Neural progenitor cell (in vitro differentiated cells): ENCODE results near the gene EIF1B. TPM values are rescaled to one million over a fixed set of nuclear protein-coding genes. Genes with fewer than 3 reads are reported as not detected.
A peak's percentile ranks its signal among the peaks of the same experiment; 100 is the strongest.

Source experiments
- DNase-seq: peaks from one replicate; pipeline ENCODE4 v3.0.0-alpha.2; 2016; ENCODE audit warnings: low spot score
- H2AFZ ChIP-seq: fragments of 200-600 bp; sonication (generic); replicated peaks from 2 replicates; pipeline ENCODE4 v1.6.1; 2016; ENCODE audit warnings: antibody characterized with exemption
- H3F3A ChIP-seq: fragments of 200-600 bp; sonication (generic); 2 replicates; pipeline ENCODE4 v1.6.1; 2016; ENCODE audit warnings: antibody characterized with exemption, low read depth
- H3K27ac ChIP-seq: fragments of 200-600 bp; sonication (generic); 2 replicates; pipeline ENCODE4 v1.5.1; 2016; ENCODE audit warnings: mild to moderate bottlenecking
- H3K27me3 ChIP-seq: fragments of 200-600 bp; sonication (generic); 2 replicates; pipeline ENCODE4 v1.6.1; 2016; ENCODE audit warnings: mild to moderate bottlenecking, moderate library complexity
- H3K36me3 ChIP-seq: fragments of 200-600 bp; sonication (generic); 2 replicates; pipeline ENCODE4 v1.5.1; 2016
- H3K4me1 ChIP-seq: fragments of 200-600 bp; sonication (generic); 2 replicates; pipeline ENCODE4 v1.6.1; 2016; ENCODE audit warnings: mixed run types
- H3K4me2 ChIP-seq: fragments of 200-600 bp; sonication (generic); 2 replicates; pipeline ENCODE4 v1.6.1; 2016
- H3K4me3 ChIP-seq: fragments of 200-600 bp; sonication (generic); 2 replicates; pipeline ENCODE4 v1.5.1; 2016
- H3K79me2 ChIP-seq: fragments of 200-600 bp; sonication (generic); 2 replicates; pipeline ENCODE4 v1.6.1; 2016; ENCODE audit warnings: low read depth
- H3K9ac ChIP-seq: fragments of 200-600 bp; sonication (generic); 2 replicates; pipeline ENCODE4 v1.6.1; 2016
- H3K9me3 ChIP-seq: fragments of 200-600 bp; sonication (generic); 2 replicates; pipeline ENCODE4 v1.5.1; 2016; ENCODE audit warnings: low read depth
- H4K20me1 ChIP-seq: fragments of 200-600 bp; sonication (generic); 2 replicates; pipeline ENCODE4 v1.6.1; 2016; ENCODE audit warnings: low read depth
- H3K27ac Mint-ChIP-seq: 3 replicates; pipeline ENCODE4 v1.8.0; 2021; ENCODE audit warnings: mixed read lengths
- H3K27me3 Mint-ChIP-seq: 2 replicates; pipeline ENCODE4 v1.8.0; 2022; ENCODE audit warnings: low read depth, mild to moderate bottlenecking, inconsistent platforms, moderate library complexity, mixed read lengths; ENCODE audit not compliant: insufficient read depth
- H3K36me3 Mint-ChIP-seq: 3 replicates; pipeline ENCODE4 v1.8.0; 2021; ENCODE audit warnings: mixed read lengths
- H3K4me1 Mint-ChIP-seq: 3 replicates; pipeline ENCODE4 v1.8.0; 2021; ENCODE audit warnings: mixed read lengths
- H3K4me3 Mint-ChIP-seq: 3 replicates; pipeline ENCODE4 v1.8.0; 2021; ENCODE audit warnings: mild to moderate bottlenecking, moderate library complexity, mixed read lengths
- H3K9me3 Mint-ChIP-seq: 3 replicates; pipeline ENCODE4 v1.8.0; 2020; ENCODE audit warnings: mixed read lengths
- CTCF ChIP-seq: fragments of 200-600 bp; sonication (generic); IDR thresholded peaks from 2 replicates; pipeline ENCODE4 v1.5.1; 2017; ENCODE audit warnings: antibody characterized with exemption, mild to moderate bottlenecking
- EZH2 ChIP-seq: fragments of 200-600 bp; sonication (generic); IDR thresholded peaks from 2 replicates; pipeline ENCODE4 v1.6.1; 2017; ENCODE audit warnings: antibody characterized with exemption, mild to moderate bottlenecking, moderate library complexity
- EZH2phosphoT487 ChIP-seq: fragments of 200-600 bp; sonication (generic); IDR thresholded peaks from 2 replicates; pipeline ENCODE4 v1.6.1; 2017; ENCODE audit warnings: antibody characterized with exemption
- total RNA-seq: library from RNA; depleted of rRNA; stranded (reverse); fragments of >200 nt; gene quantifications from 2 replicates; pipeline ENCODE4 v1.2.3, GENCODE V29; 2015; ENCODE audit warnings: low replicate concordance

The EIF1B gene
- total RNA-seq, 1 donor from 2014 or later, result 45.3 TPM

- H3K27me3 ChIP-seq, result no peaks in the 10 kb centered on the region
- no peaks in the 10 kb centered on the region for H3K9me3 ChIP-seq
- peaks cover 17% of the 10 kb centered on the region for H3K4me1 ChIP-seq
- no peaks in the 10 kb centered on the region for H4K20me1 ChIP-seq
- Mint-ChIP-seq H3K4me3 (no peak overlapping the region), H3K36me3 (peaks cover 19% of the 10 kb centered on the region), H3K27ac (no peak overlapping the region), H3K27me3 (peaks cover 3% of the 10 kb centered on the region), H3K4me1 (peaks cover 17% of the 10 kb centered on the region), H3K9me3 (no peaks in the 10 kb centered on the region)
- no peak overlapping the region for H3K27ac ChIP-seq
- no peak for DNase-seq
- H3F3A ChIP-seq, result peaks cover 26% of the 10 kb centered on the region
- H3K9ac ChIP-seq, result no peak overlapping the region
- H2AFZ ChIP-seq, result no peak overlapping the region
- peaks cover 28% of the 10 kb centered on the region for H3K79me2 ChIP-seq
- H3K4me3 ChIP-seq, result no peak overlapping the region
- no peak overlapping the region for H3K4me2 ChIP-seq
- TF ChIP-seq CTCF (no peak), EZH2 (no peak), EZH2phosphoT487 (no peak)
- peaks cover 18% of the 10 kb centered on the region for H3K36me3 ChIP-seq
These were observed 3.2 kb downstream of the EIF1B start for GRCh38 chr3:40312661-40313226.

- Mint-ChIP-seq H3K4me3 (no peak overlapping the region), H3K27ac (no peak overlapping the region), H3K27me3 (peaks cover 3% of the 10 kb centered on the region), H3K36me3 (peaks cover 19% of the 10 kb centered on the region), H3K4me1 (peaks cover 12% of the 10 kb centered on the region), H3K9me3 (no peaks in the 10 kb centered on the region)
- peaks cover 28% of the 10 kb centered on the region for H3K79me2 ChIP-seq
- peaks cover 26% of the 10 kb centered on the region for H3F3A ChIP-seq
- DNase-seq, result no peak
- H3K4me2 ChIP-seq, result no peak overlapping the region
- no peaks in the 10 kb centered on the region for H4K20me1 ChIP-seq
- peaks cover 18% of the 10 kb centered on the region for H3K36me3 ChIP-seq
- no peak for TF ChIP-seq CTCF
- TF ChIP-seq EZH2, result no peak
- no peak for TF ChIP-seq EZH2phosphoT487
- H3K9me3 ChIP-seq, result no peaks in the 10 kb centered on the region
- no peak overlapping the region for H3K9ac ChIP-seq
- H3K4me1 ChIP-seq, result peaks cover 13% of the 10 kb centered on the region
- peak overlapping the region; percentile 34 for H3K27ac ChIP-seq
- H2AFZ ChIP-seq, result no peak overlapping the region
- H3K27me3 ChIP-seq, result no peaks in the 10 kb centered on the region
- H3K4me3 ChIP-seq, result no peak overlapping the region
These were observed 4.7 kb downstream of the EIF1B start for GRCh38 chr3:40313975-40314860.

GRCh38 chr3:40317061-40317855 is 7.8 kb downstream of the EIF1B start:
- H3K9ac ChIP-seq, result no peak overlapping the region
- Mint-ChIP-seq H3K4me3 (no peak overlapping the region), H3K36me3 (peaks cover 7% of the 10 kb centered on the region)

More at GRCh38 chr3:40317061-40317855, 7.8 kb downstream of the EIF1B start:
- Histone ChIP-seq H2AFZ (no peak overlapping the region), H3K4me1 (no peaks in the 10 kb centered on the region), H3K27me3 (no peaks in the 10 kb centered on the region), H3F3A (peaks cover 18% of the 10 kb centered on the region), H3K4me2 (no peak overlapping the region), H3K36me3 (peaks cover 4% of the 10 kb centered on the region), H3K79me2 (peaks cover 2% of the 10 kb centered on the region), H4K20me1 (no peaks in the 10 kb centered on the region), H3K27ac (no peak overlapping the region), H3K9me3 (no peaks in the 10 kb centered on the region), H3K4me3 (no peak overlapping the region)
- Mint-ChIP-seq H3K4me1 (no peaks in the 10 kb centered on the region), H3K27me3 (no peaks in the 10 kb centered on the region), H3K9me3 (no peaks in the 10 kb centered on the region), H3K27ac (no peak overlapping the region)
- TF ChIP-seq EZH2phosphoT487 (no peak), CTCF (peak; percentile 86)
- DNase-seq, result peak; percentile 80
